Placental pericyte (primary cell): ENCODE results near the gene PDZK1. TPM values are rescaled to one million over a fixed set of nuclear protein-coding genes. Genes with fewer than 3 reads are reported as not detected.

Source experiments
- total RNA-seq: library from RNA; depleted of rRNA; stranded (reverse); fragments of >200 nt; gene quantifications from 2 replicates; pipeline ENCODE4 v1.2.3, GENCODE V29; 2012

PDZK1 gene
- 0.22 and 1.1 TPM in 2 replicates for total RNA-seq

GRCh38 chr1:145707183-145707867 is at the start of gene PDZK1:
Gene PDZK1, minus strand, starts transcription at chr1:145707368. Its CDS starts 19,347 bp downstream, at chr1:145688021.

GRCh38 chr1:145719230-145720079 is 12.3 kb upstream of the PDZK1 start, which contains the start of gene CD160:
Gene CD160, plus strand, starts transcription at chr1:145719499. Its CDS starts 8,829 bp downstream, at chr1:145728328.

Other genes with a start within 250 kb of the PDZK1 start
- 40.2 and 51.6 TPM in 2 replicates for gene GPR89A, start 99.4 kb downstream of the PDZK1 start, total RNA-seq
- not detected in 2 replicates for gene CD160, start 12.1 kb upstream of the PDZK1 start, total RNA-seq
- gene RNF115, start 116.7 kb upstream of the PDZK1 start, total RNA-seq = 12.5 and 18.9 TPM in 2 replicates
- 57.7 and 112 TPM in 2 replicates for gene POLR3C, start 116.8 kb upstream of the PDZK1 start, total RNA-seq
- gene NUDT17, start 138.3 kb upstream of the PDZK1 start, total RNA-seq = 3.3 and 5.3 TPM in 2 replicates
- 25.6 and 26.3 TPM in 2 replicates for gene PIAS3, start 151.7 kb upstream of the PDZK1 start, total RNA-seq
- 0.22 and 0.57 TPM in 2 replicates for gene ANKRD35, start 178.5 kb upstream of the PDZK1 start, total RNA-seq
- 1.1 and 5.4 TPM in 2 replicates for gene ITGA10, start 202.7 kb upstream of the PDZK1 start, total RNA-seq
- gene PEX11B, start 211.3 kb upstream of the PDZK1 start, total RNA-seq = 27.4 and 27.5 TPM in 2 replicates
- gene RBM8A, start 220.1 kb upstream of the PDZK1 start, total RNA-seq = 96.9 and 183 TPM in 2 replicates